DOHH2 (cell line): ENCODE measurements around the gene C3orf20.

Experiments used
- H3F3A ChIP-seq: fragments of 200-600 bp; sonication (generic), shearing (Covaris generic); 2 replicates; pipeline ENCODE4 v1.6.0; 2016; ENCODE audit warnings: antibody characterized with exemption, mild to moderate bottlenecking; ENCODE audit not compliant: control insufficient read depth, insufficient read depth
- H3K27ac ChIP-seq: fragments of 200-600 bp; sonication (generic); 2 replicates; pipeline ENCODE4 v1.5.1; 2014; ENCODE audit warnings: low read depth, mild to moderate bottlenecking, low read length, moderate library complexity
- H3K27me3 ChIP-seq: fragments of 200-600 bp; sonication (generic); 2 replicates; pipeline ENCODE4 v1.6.1; 2014; ENCODE audit warnings: mild to moderate bottlenecking, low read length, mixed read lengths; ENCODE audit not compliant: control insufficient read depth
- H3K36me3 ChIP-seq: fragments of 200-600 bp; sonication (generic); 2 replicates; pipeline ENCODE4 v1.6.1; 2014; ENCODE audit warnings: mild to moderate bottlenecking, low read length, moderate library complexity, mixed read lengths; ENCODE audit not compliant: control insufficient read depth
- H3K4me1 ChIP-seq: fragments of 200-600 bp; sonication (generic); 2 replicates; pipeline ENCODE4 v1.6.1; 2014; ENCODE audit warnings: mild to moderate bottlenecking, low read length, mixed read lengths; ENCODE audit not compliant: control insufficient read depth
- H3K4me2 ChIP-seq: fragments of 200-600 bp; sonication (generic); 2 replicates; pipeline ENCODE4 v1.6.0; 2014; ENCODE audit warnings: mild to moderate bottlenecking, low read length, moderate library complexity
- H3K4me3 ChIP-seq: fragments of 200-600 bp; sonication (generic); 2 replicates; pipeline ENCODE4 v1.5.1; 2014; ENCODE audit warnings: mild to moderate bottlenecking, low read length, mixed read lengths
- H3K79me2 ChIP-seq: fragments of 200-600 bp; sonication (generic); 2 replicates; pipeline ENCODE4 v1.6.1; 2014; ENCODE audit warnings: mild to moderate bottlenecking, low read length, mixed read lengths; ENCODE audit not compliant: control insufficient read depth
- H3K9me2 ChIP-seq: fragments of 200-600 bp; sonication (generic); replicated peaks from 2 replicates; pipeline ENCODE4 v1.6.1; 2014; ENCODE audit warnings: mild to moderate bottlenecking, low read length, mixed read lengths; ENCODE audit not compliant: control insufficient read depth
- H3K9me3 ChIP-seq: fragments of 200-600 bp; sonication (generic); 2 replicates; pipeline ENCODE4 v1.6.1; 2014; ENCODE audit warnings: antibody characterized with exemption, low read length, mixed read lengths; ENCODE audit not compliant: control insufficient read depth, insufficient read depth
- H4K20me1 ChIP-seq: fragments of 200-600 bp; sonication (generic); 2 replicates; pipeline ENCODE4 v1.6.0; 2014; ENCODE audit warnings: low read depth, mild to moderate bottlenecking, antibody characterized with exemption, low read length, moderate library complexity; ENCODE audit not compliant: control insufficient read depth, insufficient read depth
- EZH2phosphoT487 ChIP-seq: fragments of 200-600 bp; sonication (generic); IDR thresholded peaks from 2 replicates; pipeline ENCODE4 v1.6.1; 2017; ENCODE audit warnings: borderline replicate concordance, mild to moderate bottlenecking, antibody characterized with exemption, low read length, moderate library complexity, mixed read lengths
- TF ChIP-seq, protein P1 (sequence below): fragments of 200-600 bp; sonication (generic); IDR thresholded peaks from one replicate; pipeline ENCODE4 v1.5.1; 2014; ENCODE audit warnings: antibody characterized with exemption, mild to moderate bottlenecking, low read depth, low read length; ENCODE audit not compliant: poor library complexity, severe bottlenecking

C3orf20 gene

DNA sequence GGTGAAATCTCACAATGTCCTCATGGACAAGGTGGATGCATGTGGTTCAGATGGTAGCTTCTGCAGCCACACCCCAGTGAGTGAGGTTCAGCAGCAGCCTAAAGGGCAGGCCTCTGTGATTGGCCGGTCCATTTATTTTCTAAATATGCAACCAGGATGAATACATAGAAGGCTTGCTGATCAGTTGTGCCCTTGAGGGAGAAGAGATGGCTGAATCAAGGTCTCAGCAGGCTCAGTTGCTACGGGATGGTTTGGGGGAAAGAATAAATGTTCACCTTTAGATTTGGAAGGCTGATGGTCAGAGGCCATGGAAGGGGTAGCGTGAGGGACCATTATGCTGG, 90.1 kb downstream of the C3orf20 start:
- H3K4me3 ChIP-seq = no peak overlapping the region
- TF ChIP-seq, protein P1, sequence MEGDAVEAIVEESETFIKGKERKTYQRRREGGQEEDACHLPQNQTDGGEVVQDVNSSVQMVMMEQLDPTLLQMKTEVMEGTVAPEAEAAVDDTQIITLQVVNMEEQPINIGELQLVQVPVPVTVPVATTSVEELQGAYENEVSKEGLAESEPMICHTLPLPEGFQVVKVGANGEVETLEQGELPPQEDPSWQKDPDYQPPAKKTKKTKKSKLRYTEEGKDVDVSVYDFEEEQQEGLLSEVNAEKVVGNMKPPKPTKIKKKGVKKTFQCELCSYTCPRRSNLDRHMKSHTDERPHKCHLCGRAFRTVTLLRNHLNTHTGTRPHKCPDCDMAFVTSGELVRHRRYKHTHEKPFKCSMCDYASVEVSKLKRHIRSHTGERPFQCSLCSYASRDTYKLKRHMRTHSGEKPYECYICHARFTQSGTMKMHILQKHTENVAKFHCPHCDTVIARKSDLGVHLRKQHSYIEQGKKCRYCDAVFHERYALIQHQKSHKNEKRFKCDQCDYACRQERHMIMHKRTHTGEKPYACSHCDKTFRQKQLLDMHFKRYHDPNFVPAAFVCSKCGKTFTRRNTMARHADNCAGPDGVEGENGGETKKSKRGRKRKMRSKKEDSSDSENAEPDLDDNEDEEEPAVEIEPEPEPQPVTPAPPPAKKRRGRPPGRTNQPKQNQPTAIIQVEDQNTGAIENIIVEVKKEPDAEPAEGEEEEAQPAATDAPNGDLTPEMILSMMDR = no peak
- no peak for TF ChIP-seq EZH2phosphoT487
- H3K36me3 ChIP-seq = no peaks in the 10 kb centered on the region
- no peaks in the 10 kb centered on the region for H3K9me3 ChIP-seq
- H3K79me2 ChIP-seq = no peaks in the 10 kb centered on the region
- no peaks in the 10 kb centered on the region for H3F3A ChIP-seq
- H3K27me3 ChIP-seq = no peaks in the 10 kb centered on the region
- no peaks in the 10 kb centered on the region for H4K20me1 ChIP-seq
- H3K4me1 ChIP-seq = peaks cover 18% of the 10 kb centered on the region
- H3K9me2 ChIP-seq = no peaks in the 10 kb centered on the region
- no peak overlapping the region for H3K4me2 ChIP-seq
- H3K27ac ChIP-seq = no peak overlapping the region

DNA sequence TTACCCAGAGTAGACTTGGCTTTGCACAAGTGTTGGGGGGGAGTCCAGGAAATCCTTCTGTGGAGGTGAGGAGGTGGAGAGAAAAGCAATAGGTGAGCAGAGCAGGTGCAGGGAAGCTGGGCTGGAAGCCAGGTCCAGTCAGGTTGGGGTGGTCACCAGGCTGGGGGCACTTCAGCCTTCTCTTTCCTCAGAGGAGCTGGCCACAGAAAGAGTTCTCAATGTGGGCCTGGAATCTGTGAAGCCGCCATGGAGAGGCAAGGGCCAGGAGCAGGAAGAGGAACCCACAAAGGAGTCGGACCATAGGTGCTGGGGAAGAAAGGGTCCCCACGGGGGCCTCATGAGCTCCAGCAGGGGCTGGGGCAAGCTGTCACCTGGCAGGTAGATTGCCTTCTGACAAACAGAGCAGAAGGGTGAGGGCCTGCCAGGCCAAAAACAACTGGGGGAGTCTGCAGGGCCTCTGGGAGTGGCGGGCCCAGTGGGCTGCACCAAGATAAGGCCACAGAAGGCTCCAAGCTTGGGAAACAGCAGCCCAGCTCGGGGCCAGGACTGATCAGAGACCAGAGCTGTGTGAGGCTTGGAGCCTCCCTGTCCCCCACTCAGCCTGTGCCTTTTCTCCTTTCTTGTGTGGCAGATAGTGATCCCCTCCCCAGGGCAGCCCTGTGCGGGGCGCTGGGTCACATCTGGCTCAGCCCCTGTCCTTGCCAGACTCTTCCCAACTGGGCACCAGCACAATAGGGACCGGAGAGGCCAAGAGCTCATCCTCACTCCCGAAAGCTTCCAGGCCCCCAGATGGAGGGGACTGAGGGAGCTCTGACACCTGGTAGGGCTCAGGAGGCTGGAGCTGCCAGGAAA, 90.9 kb downstream of the C3orf20 start:
- Histone ChIP-seq H3K4me3 (no peak overlapping the region), H3K4me1 (peaks cover 17% of the 10 kb centered on the region), H3K79me2 (no peaks in the 10 kb centered on the region), H3K27me3 (no peaks in the 10 kb centered on the region), H4K20me1 (no peaks in the 10 kb centered on the region), H3K4me2 (no peak overlapping the region), H3F3A (no peaks in the 10 kb centered on the region), H3K36me3 (no peaks in the 10 kb centered on the region), H3K9me3 (no peaks in the 10 kb centered on the region), H3K9me2 (no peaks in the 10 kb centered on the region), H3K27ac (no peak overlapping the region)
- no peak for TF ChIP-seq EZH2phosphoT487
- TF ChIP-seq, protein P1 = no peak

DNA sequence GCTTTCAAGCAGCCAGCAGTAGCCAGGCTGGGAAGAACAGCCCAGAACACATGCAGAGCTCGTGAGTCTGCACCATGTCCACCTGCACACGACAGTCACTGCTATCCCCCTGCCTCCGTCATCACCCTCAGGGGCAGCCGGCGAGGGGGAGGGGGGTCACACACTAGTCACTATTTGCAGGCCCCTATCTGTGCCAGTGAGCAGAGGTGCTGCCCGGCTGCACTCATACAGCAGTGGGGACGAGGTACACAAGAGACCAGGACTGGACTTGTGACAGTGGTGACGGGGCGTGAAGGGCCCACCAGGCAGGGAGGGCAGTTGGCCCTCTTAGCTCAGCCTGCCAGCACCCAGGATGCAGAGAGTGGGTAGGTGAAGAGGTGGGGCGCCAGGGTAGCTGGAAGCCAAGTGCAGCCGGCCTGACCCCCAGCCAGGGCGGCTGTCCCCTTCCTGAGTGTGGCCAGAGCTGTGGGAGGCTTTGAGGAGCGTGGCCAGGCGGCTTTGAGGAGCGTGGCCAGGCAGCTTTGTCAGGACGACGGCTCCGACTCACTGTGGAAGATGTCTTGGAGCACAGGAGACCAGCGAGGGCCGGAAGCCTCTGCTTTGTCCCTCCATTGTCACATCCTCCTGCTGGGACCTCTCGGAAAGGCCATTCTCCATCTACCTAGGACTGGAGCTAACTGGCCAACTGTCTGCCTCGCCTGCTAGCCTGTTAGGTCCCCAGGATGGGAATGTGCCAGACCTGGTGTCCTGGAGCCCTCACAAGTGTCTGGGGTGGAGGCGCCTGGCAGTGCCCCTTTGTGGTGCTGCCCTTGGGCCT, 91.7 kb downstream of the C3orf20 start:
- Histone ChIP-seq H3K27me3 (no peaks in the 10 kb centered on the region), H3K4me2 (no peak overlapping the region), H3K9me3 (no peaks in the 10 kb centered on the region), H3K4me1 (peaks cover 9% of the 10 kb centered on the region), H3K9me2 (no peaks in the 10 kb centered on the region), H3F3A (no peaks in the 10 kb centered on the region), H3K36me3 (no peaks in the 10 kb centered on the region), H3K27ac (no peak overlapping the region), H3K4me3 (no peak overlapping the region), H3K79me2 (no peaks in the 10 kb centered on the region), H4K20me1 (no peaks in the 10 kb centered on the region)
- TF ChIP-seq, protein P1 = no peak
- TF ChIP-seq EZH2phosphoT487 = no peak
